ENCODE results near the gene APBA2.

The APBA2 gene

GRCh38 chr15:28935316-28935715, 49.5 kb downstream of the APBA2 start:
- no peak for DNase-seq (ENCODE audit: low read depth)

- DNase-seq (ENCODE audit: low read depth) = no peak
Measured at GRCh38 chr15:28936081-28936480, 50.3 kb downstream of the APBA2 start.

GRCh38 chr15:28936481-28936881, 50.7 kb downstream of the APBA2 start:
- DNase-seq (ENCODE audit: low read depth) = no peak

- DNase-seq (ENCODE audit: low read depth) = no peak
Measured at GRCh38 chr15:28937271-28937670, 51.5 kb downstream of the APBA2 start.

- no peak for DNase-seq (ENCODE audit: low read depth)
Measured at GRCh38 chr15:28942046-28942445, 56.3 kb downstream of the APBA2 start.

- no peak for DNase-seq (ENCODE audit: low read depth)
Measured at GRCh38 chr15:28942571-28942970, 56.8 kb downstream of the APBA2 start.

GRCh38 chr15:28943146-28943545, 57.4 kb downstream of the APBA2 start:
- no peak for DNase-seq (ENCODE audit: low read depth)

- no peak for DNase-seq (ENCODE audit: low read depth)
Measured at GRCh38 chr15:28943611-28944230, 57.9 kb downstream of the APBA2 start.

GRCh38 chr15:28944286-28944685, 58.5 kb downstream of the APBA2 start:
- no peak for DNase-seq (ENCODE audit: low read depth)

GRCh38 chr15:28944696-28945300, 59.0 kb downstream of the APBA2 start:
- no peak for DNase-seq (ENCODE audit: low read depth)

GRCh38 chr15:28945626-28946230, 60.0 kb downstream of the APBA2 start:
- no peak for DNase-seq (ENCODE audit: low read depth)

- no peak for DNase-seq (ENCODE audit: low read depth)
Measured at GRCh38 chr15:28946803-28947202, 61.0 kb downstream of the APBA2 start.

- no peak for DNase-seq (ENCODE audit: low read depth)
Measured at GRCh38 chr15:28947221-28947674, 61.5 kb downstream of the APBA2 start.

- no peak for DNase-seq (ENCODE audit: low read depth)
Measured at GRCh38 chr15:28948036-28948435, 62.3 kb downstream of the APBA2 start.

GRCh38 chr15:28950916-28951315, 65.1 kb downstream of the APBA2 start:
- DNase-seq (ENCODE audit: low read depth) = no peak

- no peak for DNase-seq (ENCODE audit: low read depth)
Measured at GRCh38 chr15:28952666-28953491, 67.1 kb downstream of the APBA2 start.

- no peak for DNase-seq (ENCODE audit: low read depth)
Measured at GRCh38 chr15:28953573-28954195, 67.9 kb downstream of the APBA2 start.

GRCh38 chr15:28954466-28955159, 68.8 kb downstream of the APBA2 start:
- DNase-seq (ENCODE audit: low read depth) = no peak

GRCh38 chr15:28955160-28955992, 69.6 kb downstream of the APBA2 start:
- DNase-seq (ENCODE audit: low read depth) = no peak

- DNase-seq (ENCODE audit: low read depth) = peak; percentile 73
Measured at GRCh38 chr15:28955993-28956421, 70.2 kb downstream of the APBA2 start.

GRCh38 chr15:28956491-28956890, 70.7 kb downstream of the APBA2 start:
- no peak for DNase-seq (ENCODE audit: low read depth)
